Activated CD8-positive, alpha-beta T cell treated with anti-CD3 and anti-CD28 coated beads for 36 hours (primary cell): ENCODE measurements around the gene PDF. TPM values are rescaled to one million over a fixed set of nuclear protein-coding genes. Genes with fewer than 3 reads are reported as not detected.

Experiments
- ATAC-seq: fragments of 200-7000 bp; cut with Tn5 transposase; one replicate; pipeline ENCODE4 v1.10.0; 2021; ENCODE audit warnings: mild to moderate bottlenecking, moderate library complexity
- CTCF ChIA-PET: fragments of 350-600 bp; sonication (Branson Sonifier 250); formaldehyde crosslinking; loops from one replicate; lab custom pipeline; 2021; ENCODE audit warnings: antibody characterized with exemption; lab: Charles Lee
- POLR2A ChIA-PET: fragments of 350-600 bp; sonication (Branson Sonifier 250); formaldehyde crosslinking; loops from one replicate; lab custom pipeline; 2021; ENCODE audit warnings: antibody characterized with exemption; lab: Charles Lee
- DNase-seq: peaks from one replicate; pipeline ENCODE4 v3.0.0-alpha.2; 2020
- H3K27ac Mint-ChIP-seq: one replicate; pipeline ENCODE4 v1.8.0; 2021; ENCODE audit warnings: mild to moderate bottlenecking, mixed read lengths
- H3K27me3 Mint-ChIP-seq: one replicate; pipeline ENCODE4 v1.8.0; 2021; ENCODE audit warnings: mixed read lengths
- H3K36me3 Mint-ChIP-seq: one replicate; pipeline ENCODE4 v1.8.0; 2021; ENCODE audit warnings: low read depth, mixed read lengths
- H3K4me1 Mint-ChIP-seq: one replicate; pipeline ENCODE4 v1.8.0; 2021; ENCODE audit warnings: low read depth, mixed read lengths
- H3K4me3 Mint-ChIP-seq: one replicate; pipeline ENCODE4 v1.8.0; 2021; ENCODE audit warnings: mild to moderate bottlenecking, moderate library complexity, mixed read lengths
- H3K9me3 Mint-ChIP-seq: one replicate; pipeline ENCODE4 v1.8.0; 2021; ENCODE audit warnings: mixed read lengths
- intact Hi-C: fragments of 100-400 bp; cut with micrococcal nuclease; formaldehyde crosslinking; loops from one replicate; pipeline ENCODE4 v1.10.0; 2022
- total RNA-seq, 2 experiments: library from RNA; stranded (reverse); gene quantifications; one replicate each; pipeline ENCODE4 v1.2.3, GENCODE V29; 2021
- TF ChIP-seq, protein P1 (sequence below): fragments of 200-600 bp; IDR thresholded peaks from one replicate; pipeline ENCODE4 v1.8.0; 2022; ENCODE audit warnings: antibody characterized with exemption, mild to moderate bottlenecking

PDF gene
- total RNA-seq, 2 experiments from 2014 or later: 16.1 to 19.5 TPM

DNA sequence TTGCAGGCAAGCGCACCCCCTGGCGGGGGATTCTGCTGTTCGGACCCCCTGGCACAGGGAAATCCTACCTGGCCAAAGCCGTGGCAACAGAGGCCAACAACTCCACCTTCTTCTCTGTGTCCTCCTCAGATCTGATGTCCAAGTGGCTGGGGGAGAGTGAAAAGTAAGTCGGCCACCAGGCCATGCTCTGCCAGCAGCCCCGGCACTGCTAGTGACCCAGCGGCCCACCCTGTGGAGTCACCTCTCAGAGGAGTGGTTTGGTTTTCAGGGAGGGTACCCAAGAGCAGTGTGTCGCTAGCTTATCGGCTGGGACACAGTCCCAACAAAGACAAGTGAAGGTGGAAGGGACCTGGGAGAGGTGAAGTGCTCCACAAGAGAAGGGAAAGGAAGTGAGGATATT is 11.0 kb downstream of the PDF start:
- ChIA-PET CTCF (no interaction called here), POLR2A (interaction anchor here (8.4 kb wide), 1 partner anchor 9 kb away, joined by 93 read pairs; the partner anchor contains the start of gene PDF)
- ATAC-seq (no peak), DNase-seq (no peak)
- Mint-ChIP-seq H3K9me3 (no peaks in the 10 kb centered on the region), H3K36me3 (peaks cover 34% of the 10 kb centered on the region), H3K27me3 (no peaks in the 10 kb centered on the region), H3K4me1 (peaks cover 12% of the 10 kb centered on the region), H3K4me3 (no peak overlapping the region), H3K27ac (no peak overlapping the region)
- TF ChIP-seq, protein P1, sequence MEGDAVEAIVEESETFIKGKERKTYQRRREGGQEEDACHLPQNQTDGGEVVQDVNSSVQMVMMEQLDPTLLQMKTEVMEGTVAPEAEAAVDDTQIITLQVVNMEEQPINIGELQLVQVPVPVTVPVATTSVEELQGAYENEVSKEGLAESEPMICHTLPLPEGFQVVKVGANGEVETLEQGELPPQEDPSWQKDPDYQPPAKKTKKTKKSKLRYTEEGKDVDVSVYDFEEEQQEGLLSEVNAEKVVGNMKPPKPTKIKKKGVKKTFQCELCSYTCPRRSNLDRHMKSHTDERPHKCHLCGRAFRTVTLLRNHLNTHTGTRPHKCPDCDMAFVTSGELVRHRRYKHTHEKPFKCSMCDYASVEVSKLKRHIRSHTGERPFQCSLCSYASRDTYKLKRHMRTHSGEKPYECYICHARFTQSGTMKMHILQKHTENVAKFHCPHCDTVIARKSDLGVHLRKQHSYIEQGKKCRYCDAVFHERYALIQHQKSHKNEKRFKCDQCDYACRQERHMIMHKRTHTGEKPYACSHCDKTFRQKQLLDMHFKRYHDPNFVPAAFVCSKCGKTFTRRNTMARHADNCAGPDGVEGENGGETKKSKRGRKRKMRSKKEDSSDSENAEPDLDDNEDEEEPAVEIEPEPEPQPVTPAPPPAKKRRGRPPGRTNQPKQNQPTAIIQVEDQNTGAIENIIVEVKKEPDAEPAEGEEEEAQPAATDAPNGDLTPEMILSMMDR: no peak
- intact Hi-C loops: no loop called here

GRCh38 chr16:69318911-69319289 is 11.5 kb downstream of the PDF start:
- TF ChIP-seq, protein P1: no peak
- ATAC-seq (no peak), DNase-seq (no peak)
- peaks cover 16% of the 10 kb centered on the region for H3K4me1 Mint-ChIP-seq
- POLR2A ChIA-PET: interaction anchor here (8.4 kb wide), 1 partner anchor 10 kb away, joined by 93 read pairs; the partner anchor contains the start of gene PDF
- peaks cover 34% of the 10 kb centered on the region for H3K36me3 Mint-ChIP-seq
- H3K4me3 Mint-ChIP-seq: no peak overlapping the region
- H3K27ac Mint-ChIP-seq: no peak overlapping the region
- no peaks in the 10 kb centered on the region for H3K27me3 Mint-ChIP-seq
- intact Hi-C loops: no loop called here
- CTCF ChIA-PET: interaction anchor here (1.3 kb wide), 1 partner anchor 13 kb away, joined by 4 read pairs; no protein-coding TSS in a partner anchor
- no peaks in the 10 kb centered on the region for H3K9me3 Mint-ChIP-seq

DNA sequence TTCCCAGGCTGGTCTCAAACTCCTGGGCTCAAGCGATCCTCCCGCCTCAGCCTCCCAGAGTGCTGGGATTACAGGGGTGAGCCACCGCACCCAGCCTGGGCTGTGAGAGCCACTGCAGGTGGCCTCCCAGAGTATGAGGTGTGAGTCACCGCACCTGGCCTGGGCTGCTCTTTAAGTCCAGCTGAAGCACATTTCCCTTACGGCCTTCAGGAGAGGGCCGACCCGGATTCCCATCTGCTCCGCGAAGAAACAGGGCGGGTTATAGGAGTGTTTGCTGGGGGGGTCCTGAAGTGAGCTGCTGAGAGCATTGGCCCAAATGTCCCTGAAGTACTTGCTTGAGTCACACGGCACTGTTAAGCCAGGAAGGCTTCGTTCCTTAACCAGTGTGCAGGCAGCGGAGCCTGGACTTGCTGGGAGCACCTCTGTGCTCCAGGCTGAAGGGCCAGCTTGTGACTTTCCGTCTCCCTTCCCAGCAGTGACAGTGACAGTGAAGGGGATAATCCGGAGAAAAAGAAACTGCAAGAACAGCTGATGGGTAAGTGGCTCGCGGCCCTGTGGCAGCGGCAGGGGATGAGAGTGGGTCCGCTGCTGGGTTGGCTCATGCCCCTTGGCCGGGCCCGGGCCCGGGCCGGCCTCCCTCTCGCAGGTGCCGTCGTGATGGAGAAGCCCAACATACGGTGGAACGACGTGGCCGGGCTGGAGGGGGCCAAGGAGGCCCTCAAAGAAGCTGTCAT is 12.0 kb downstream of the PDF start:
- H3K27me3 Mint-ChIP-seq: no peaks in the 10 kb centered on the region
- DNase-seq: no peak
- no peak overlapping the region for H3K4me3 Mint-ChIP-seq
- no peak for ATAC-seq
- intact Hi-C loops: no loop called here
- ChIA-PET CTCF (interaction anchor here (1.3 kb wide), 1 partner anchor 14 kb away, joined by 4 read pairs; no protein-coding TSS in a partner anchor), POLR2A (interaction anchor here (0.6 to 8.4 kb wide), 2 partner anchors 10 to 182 kb away, joined by 3 to 93 read pairs; partner anchors contain the start of gene PDF)
- peaks cover 34% of the 10 kb centered on the region for H3K36me3 Mint-ChIP-seq
- H3K9me3 Mint-ChIP-seq: no peaks in the 10 kb centered on the region
- H3K4me1 Mint-ChIP-seq: peaks cover 22% of the 10 kb centered on the region
- TF ChIP-seq, protein P1: no peak
- H3K27ac Mint-ChIP-seq: no peak overlapping the region

DNA sequence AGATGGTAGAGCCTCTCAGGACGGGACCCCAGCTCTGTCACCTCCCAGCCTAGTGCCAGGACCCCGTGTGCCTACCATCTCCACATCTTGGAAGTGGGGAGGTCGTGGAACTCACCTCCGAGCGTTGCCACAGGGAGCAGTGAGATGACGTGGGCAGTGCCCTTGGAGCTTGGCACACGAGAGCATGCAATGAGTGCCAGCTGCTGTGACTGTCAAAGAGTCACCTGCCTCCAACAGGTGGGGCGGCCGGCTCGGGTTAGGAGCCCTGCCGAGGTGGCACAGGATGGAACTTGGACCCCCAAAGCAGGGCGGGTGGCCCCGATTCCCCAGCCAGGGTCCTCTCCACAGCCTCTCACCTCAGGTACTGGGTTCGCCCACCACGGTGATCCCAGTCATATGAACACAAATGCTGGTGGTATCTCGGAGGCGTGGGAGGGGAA is 13.8 kb downstream of the PDF start:
- peaks cover 22% of the 10 kb centered on the region for H3K4me1 Mint-ChIP-seq
- DNase-seq (no peak), ATAC-seq (no peak)
- H3K27me3 Mint-ChIP-seq: no peaks in the 10 kb centered on the region
- CTCF ChIA-PET: no interaction called here
- no peak overlapping the region for H3K4me3 Mint-ChIP-seq
- no peaks in the 10 kb centered on the region for H3K9me3 Mint-ChIP-seq
- H3K36me3 Mint-ChIP-seq: peaks cover 34% of the 10 kb centered on the region
- intact Hi-C loops: no loop called here
- no peak overlapping the region for H3K27ac Mint-ChIP-seq
- POLR2A ChIA-PET: interaction anchor here (8.4 kb wide), 1 partner anchor 12 kb away, joined by 93 read pairs; the partner anchor contains the start of gene PDF
- TF ChIP-seq, protein P1: no peak
